Measurements from ENCODE around the gene PFDN2. TPM values are rescaled to one million over a fixed set of nuclear protein-coding genes. Genes with fewer than 3 reads are reported as not detected.
A peak's percentile ranks its signal among the peaks of the same experiment; 100 is the strongest.

The PFDN2 gene
- total and polyA plus RNA-seq, 2 of the 8 experiments (the other 6 are each of a cell fraction or from before 2014, with no cell fraction given) = 66.2 to 71.2 TPM

DNA sequence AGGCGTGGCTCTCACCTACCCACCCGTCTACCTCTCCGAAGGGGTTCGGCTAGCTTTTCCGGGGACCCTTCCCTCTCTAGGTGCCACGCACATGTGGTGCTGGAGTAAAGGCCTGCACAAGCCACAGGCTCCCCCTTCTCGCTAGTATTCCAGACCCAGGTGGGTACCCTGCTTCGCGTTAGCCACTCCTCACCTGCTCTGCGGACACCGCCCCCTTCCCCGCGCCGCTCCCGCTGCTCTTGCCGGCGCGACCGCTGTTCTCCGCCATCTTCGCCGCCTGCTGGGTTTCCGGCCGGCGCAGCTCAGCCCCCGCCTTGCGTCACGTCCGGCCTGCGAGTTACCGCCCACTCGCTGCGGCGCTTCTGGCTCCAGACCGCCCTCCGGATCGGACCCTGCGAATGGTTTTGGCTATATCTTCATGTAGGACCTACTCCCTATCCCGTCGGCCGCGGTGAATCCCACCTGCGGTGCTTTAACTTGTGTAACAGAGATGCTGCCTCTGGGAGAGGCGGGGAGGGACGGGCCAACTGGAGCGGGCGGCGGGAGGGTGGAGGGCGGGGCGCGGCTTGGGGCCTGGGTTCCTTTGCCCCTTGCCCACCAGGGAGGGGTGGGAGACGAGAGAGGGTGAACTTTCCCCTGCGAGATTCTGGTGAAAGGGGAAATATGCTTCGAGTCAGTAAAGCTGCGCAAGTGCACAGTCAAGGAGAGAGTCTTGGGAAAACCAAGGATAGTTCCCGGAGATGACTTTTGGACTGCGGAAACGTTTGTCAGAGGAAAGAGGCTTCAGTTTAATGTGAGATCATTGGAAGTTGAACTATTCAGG, at the start of gene PFDN2, which contains the start of gene NIT1 (continued):
- TF ChIP-seq, protein P1, sequence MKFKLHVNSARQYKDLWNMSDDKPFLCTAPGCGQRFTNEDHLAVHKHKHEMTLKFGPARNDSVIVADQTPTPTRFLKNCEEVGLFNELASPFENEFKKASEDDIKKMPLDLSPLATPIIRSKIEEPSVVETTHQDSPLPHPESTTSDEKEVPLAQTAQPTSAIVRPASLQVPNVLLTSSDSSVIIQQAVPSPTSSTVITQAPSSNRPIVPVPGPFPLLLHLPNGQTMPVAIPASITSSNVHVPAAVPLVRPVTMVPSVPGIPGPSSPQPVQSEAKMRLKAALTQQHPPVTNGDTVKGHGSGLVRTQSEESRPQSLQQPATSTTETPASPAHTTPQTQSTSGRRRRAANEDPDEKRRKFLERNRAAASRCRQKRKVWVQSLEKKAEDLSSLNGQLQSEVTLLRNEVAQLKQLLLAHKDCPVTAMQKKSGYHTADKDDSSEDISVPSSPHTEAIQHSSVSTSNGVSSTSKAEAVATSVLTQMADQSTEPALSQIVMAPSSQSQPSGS (IDR thresholded peaks at IDR 0.05; ENCODE audit: low read length) = no peak
- TF ChIP-seq RXRA (IDR thresholded peaks at IDR 0.05; ENCODE audit: insufficient read depth, low read depth, low read length) (no peak), TEAD4 (IDR thresholded peaks at IDR 0.05; ENCODE audit: low read depth, low read length) (no peak), GABPA (IDR thresholded peaks at IDR 0.05; ENCODE audit: borderline replicate concordance, insufficient read depth, low read length) (peak; percentile 89; the same call in 1 of the 2 replicates), ASH2L (IDR thresholded peaks at IDR 0.05; ENCODE audit: low read length) (peak; percentile 91), CHD1 (IDR thresholded peaks at IDR 0.05; ENCODE audit: low read depth, low read length) (no peak), CBX5 (IDR thresholded peaks at IDR 0.05; ENCODE audit: low read depth, low read length) (no peak), TAF1 (IDR thresholded peaks at IDR 0.05; ENCODE audit: low read depth, low read length) (peak; percentile 89), EZH2 (IDR thresholded peaks at IDR 0.05; ENCODE audit: low read depth, low read length, severe bottlenecking) (no peak), GTF2F1 (IDR thresholded peaks at IDR 0.05; ENCODE audit: borderline replicate concordance, low read depth, low read length) (no peak), CHD2 (IDR thresholded peaks at IDR 0.05; ENCODE audit: low read length) (no peak), EP300 (IDR thresholded peaks at IDR 0.05; ENCODE audit: borderline replicate concordance in 1 of 2, low read depth in 2 of 2, low read length in 2 of 2) (no peak), RFX5 (IDR thresholded peaks at IDR 0.05; ENCODE audit: borderline replicate concordance, low read depth, low read length) (no peak), HDAC6 (IDR thresholded peaks at IDR 0.05; ENCODE audit: low read depth, low read length) (no peak), EGR1 (IDR thresholded peaks at IDR 0.05; ENCODE audit: borderline replicate concordance, low read depth, low read length) (peak; percentile 85; the same call in 1 of the 2 replicates), SP1 (IDR thresholded peaks at IDR 0.05; ENCODE audit: low read depth, low read length) (no peak)
- TF ChIP-seq, protein P2, sequence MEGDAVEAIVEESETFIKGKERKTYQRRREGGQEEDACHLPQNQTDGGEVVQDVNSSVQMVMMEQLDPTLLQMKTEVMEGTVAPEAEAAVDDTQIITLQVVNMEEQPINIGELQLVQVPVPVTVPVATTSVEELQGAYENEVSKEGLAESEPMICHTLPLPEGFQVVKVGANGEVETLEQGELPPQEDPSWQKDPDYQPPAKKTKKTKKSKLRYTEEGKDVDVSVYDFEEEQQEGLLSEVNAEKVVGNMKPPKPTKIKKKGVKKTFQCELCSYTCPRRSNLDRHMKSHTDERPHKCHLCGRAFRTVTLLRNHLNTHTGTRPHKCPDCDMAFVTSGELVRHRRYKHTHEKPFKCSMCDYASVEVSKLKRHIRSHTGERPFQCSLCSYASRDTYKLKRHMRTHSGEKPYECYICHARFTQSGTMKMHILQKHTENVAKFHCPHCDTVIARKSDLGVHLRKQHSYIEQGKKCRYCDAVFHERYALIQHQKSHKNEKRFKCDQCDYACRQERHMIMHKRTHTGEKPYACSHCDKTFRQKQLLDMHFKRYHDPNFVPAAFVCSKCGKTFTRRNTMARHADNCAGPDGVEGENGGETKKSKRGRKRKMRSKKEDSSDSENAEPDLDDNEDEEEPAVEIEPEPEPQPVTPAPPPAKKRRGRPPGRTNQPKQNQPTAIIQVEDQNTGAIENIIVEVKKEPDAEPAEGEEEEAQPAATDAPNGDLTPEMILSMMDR (IDR thresholded peaks at IDR 0.05; ENCODE audit: control extremely low read depth in 1 of 3, insufficient read depth in 1 of 3, low read depth in 1 of 3, low read length in 3 of 3) = no peak
- TF ChIP-seq, protein P3, sequence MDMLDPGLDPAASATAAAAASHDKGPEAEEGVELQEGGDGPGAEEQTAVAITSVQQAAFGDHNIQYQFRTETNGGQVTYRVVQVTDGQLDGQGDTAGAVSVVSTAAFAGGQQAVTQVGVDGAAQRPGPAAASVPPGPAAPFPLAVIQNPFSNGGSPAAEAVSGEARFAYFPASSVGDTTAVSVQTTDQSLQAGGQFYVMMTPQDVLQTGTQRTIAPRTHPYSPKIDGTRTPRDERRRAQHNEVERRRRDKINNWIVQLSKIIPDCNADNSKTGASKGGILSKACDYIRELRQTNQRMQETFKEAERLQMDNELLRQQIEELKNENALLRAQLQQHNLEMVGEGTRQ (IDR thresholded peaks at IDR 0.05; ENCODE audit: low read length) = no peak

Data from H1 (cell line).